ENCODE results near the gene OSTF1.
A peak's percentile ranks its signal among the peaks of the same experiment; 100 is the strongest.

OSTF1 gene, protein sequence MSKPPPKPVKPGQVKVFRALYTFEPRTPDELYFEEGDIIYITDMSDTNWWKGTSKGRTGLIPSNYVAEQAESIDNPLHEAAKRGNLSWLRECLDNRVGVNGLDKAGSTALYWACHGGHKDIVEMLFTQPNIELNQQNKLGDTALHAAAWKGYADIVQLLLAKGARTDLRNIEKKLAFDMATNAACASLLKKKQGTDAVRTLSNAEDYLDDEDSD

GRCh38 chr9:75087824-75088645 lies at the start of gene OSTF1, which contains the start of gene NMRK1:
TSS of gene OSTF1 (plus strand) at chr9:75088514. CDS start at chr9:75088693, 179 bp downstream.
TSS of gene NMRK1 (minus strand) at chr9:75088155. CDS start at chr9:75083115, 5,040 bp downstream.
- no peaks in the 10 kb centered on the region for H3K36me3 Mint-ChIP-seq (ENCODE audit: low read depth)
- TF ChIP-seq, protein P1, sequence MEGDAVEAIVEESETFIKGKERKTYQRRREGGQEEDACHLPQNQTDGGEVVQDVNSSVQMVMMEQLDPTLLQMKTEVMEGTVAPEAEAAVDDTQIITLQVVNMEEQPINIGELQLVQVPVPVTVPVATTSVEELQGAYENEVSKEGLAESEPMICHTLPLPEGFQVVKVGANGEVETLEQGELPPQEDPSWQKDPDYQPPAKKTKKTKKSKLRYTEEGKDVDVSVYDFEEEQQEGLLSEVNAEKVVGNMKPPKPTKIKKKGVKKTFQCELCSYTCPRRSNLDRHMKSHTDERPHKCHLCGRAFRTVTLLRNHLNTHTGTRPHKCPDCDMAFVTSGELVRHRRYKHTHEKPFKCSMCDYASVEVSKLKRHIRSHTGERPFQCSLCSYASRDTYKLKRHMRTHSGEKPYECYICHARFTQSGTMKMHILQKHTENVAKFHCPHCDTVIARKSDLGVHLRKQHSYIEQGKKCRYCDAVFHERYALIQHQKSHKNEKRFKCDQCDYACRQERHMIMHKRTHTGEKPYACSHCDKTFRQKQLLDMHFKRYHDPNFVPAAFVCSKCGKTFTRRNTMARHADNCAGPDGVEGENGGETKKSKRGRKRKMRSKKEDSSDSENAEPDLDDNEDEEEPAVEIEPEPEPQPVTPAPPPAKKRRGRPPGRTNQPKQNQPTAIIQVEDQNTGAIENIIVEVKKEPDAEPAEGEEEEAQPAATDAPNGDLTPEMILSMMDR (IDR thresholded peaks at IDR 0.05; ENCODE audit: unreplicated experiment in 3 of 3) = no peak
- peaks cover 28% of the 10 kb centered on the region for H3K4me1 Mint-ChIP-seq
- peak within 1 kb of the TSS; percentile 72 to 85 (median 83) for H3K27ac Mint-ChIP-seq
- H3K9me3 Mint-ChIP-seq = no peaks in the 10 kb centered on the region
- peak within 1 kb of the TSS; percentile 92 to 98 (median 97) for H3K4me3 Mint-ChIP-seq
- peaks cover 7% of the 10 kb centered on the region for H3K27me3 Mint-ChIP-seq (ENCODE audit: low read depth)

GRCh38 chr9:75039009-75039408 lies 49.3 kb upstream of the OSTF1 start:
- Mint-ChIP-seq H3K27ac (peak overlapping the region in 2 of 3 experiments; percentile 49 to 74), H3K4me1 (peaks cover under 1% of the 10 kb centered on the region), H3K27me3 (ENCODE audit: low read depth) (no peaks in the 10 kb centered on the region), H3K4me3 (no peak overlapping the region), H3K9me3 (no peaks in the 10 kb centered on the region), H3K36me3 (ENCODE audit: low read depth) (no peaks in the 10 kb centered on the region)
- TF ChIP-seq, protein P1 (IDR thresholded peaks at IDR 0.05; ENCODE audit: unreplicated experiment in 3 of 3) = no peak

DNA sequence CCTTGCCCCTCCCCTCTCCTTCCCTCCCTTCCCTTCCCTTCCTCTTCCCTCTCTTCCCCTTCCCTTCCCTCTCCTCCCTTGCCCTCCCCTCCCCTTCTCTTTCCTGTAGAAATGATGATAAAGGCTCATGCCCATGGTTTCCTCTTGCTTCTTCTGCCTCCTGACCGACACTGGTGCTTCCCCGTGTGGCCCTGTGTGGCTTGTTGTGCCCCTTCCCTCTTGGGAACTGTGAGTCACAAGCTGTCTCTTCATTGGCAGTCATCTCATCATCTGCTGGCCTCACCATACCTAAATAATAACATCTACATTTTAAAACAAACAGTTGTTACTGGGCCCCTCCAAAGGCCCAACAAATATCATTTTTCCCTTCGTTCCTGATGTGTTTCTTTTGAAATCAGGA lies 48.5 kb upstream of the OSTF1 start:
- Mint-ChIP-seq H3K9me3 (no peaks in the 10 kb centered on the region), H3K27ac (peak overlapping the region in 1 of 3 experiments; percentile 49), H3K4me3 (no peak overlapping the region), H3K4me1 (no peaks in the 10 kb centered on the region), H3K27me3 (ENCODE audit: low read depth) (no peaks in the 10 kb centered on the region), H3K36me3 (ENCODE audit: low read depth) (no peaks in the 10 kb centered on the region)
- TF ChIP-seq, protein P1 (IDR thresholded peaks at IDR 0.05; ENCODE audit: unreplicated experiment in 3 of 3) = no peak

DNA sequence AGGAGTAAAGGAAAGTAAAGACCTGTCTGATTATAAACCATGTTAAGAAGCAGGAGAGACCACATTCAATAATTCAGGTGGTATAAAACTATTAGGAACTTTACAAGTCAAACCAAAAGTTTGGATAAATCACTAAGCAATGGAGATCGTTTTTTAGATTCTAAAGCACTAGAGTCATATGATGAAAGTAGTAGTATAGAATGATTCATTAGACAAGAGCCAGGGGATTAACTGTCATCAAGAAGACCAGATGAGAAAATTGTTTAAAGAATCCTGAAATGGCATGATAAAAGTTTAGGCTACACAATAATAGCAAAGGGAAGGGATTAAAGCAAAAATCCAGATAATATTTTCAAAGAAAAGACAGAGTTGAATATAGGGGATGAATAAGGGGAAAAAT lies 47.3 kb upstream of the OSTF1 start:
- Mint-ChIP-seq H3K4me3 (no peak overlapping the region), H3K36me3 (ENCODE audit: low read depth) (no peaks in the 10 kb centered on the region), H3K4me1 (no peaks in the 10 kb centered on the region), H3K27ac (no peak overlapping the region), H3K27me3 (ENCODE audit: low read depth) (peaks cover 7% of the 10 kb centered on the region), H3K9me3 (no peaks in the 10 kb centered on the region)
- TF ChIP-seq, protein P1 (IDR thresholded peaks at IDR 0.05; ENCODE audit: unreplicated experiment in 3 of 3) = no peak

GRCh38 chr9:75046725-75047345 lies 41.5 kb upstream of the OSTF1 start:
- Mint-ChIP-seq H3K4me1 (no peaks in the 10 kb centered on the region), H3K27ac (no peak overlapping the region), H3K4me3 (no peak overlapping the region), H3K9me3 (peaks cover 7% of the 10 kb centered on the region), H3K36me3 (ENCODE audit: low read depth) (no peaks in the 10 kb centered on the region), H3K27me3 (ENCODE audit: low read depth) (peaks cover 7% of the 10 kb centered on the region)
- TF ChIP-seq, protein P1 (IDR thresholded peaks at IDR 0.05; ENCODE audit: unreplicated experiment in 3 of 3) = no peak
